Activated T-cell treated with anti-CD3 and anti-CD28 coated beads, Interleukin-2, amount 50 U/mL, for 24 hours (primary cell): Measurements from ENCODE around the gene MAPKAPK3.

Experiments
- DNase-seq: peaks from one replicate; pipeline ENCODE4 v3.0.0-alpha.2; 2020
- H3K27ac Mint-ChIP-seq: 2 replicates; pipeline ENCODE4 v1.8.0; 2020; ENCODE audit warnings: mild to moderate bottlenecking, mixed read lengths
- H3K27me3 Mint-ChIP-seq: 2 replicates; pipeline ENCODE4 v1.8.0; 2020; ENCODE audit warnings: mixed read lengths
- H3K36me3 Mint-ChIP-seq: 2 replicates; pipeline ENCODE4 v1.8.0; 2020; ENCODE audit warnings: low read depth, mixed read lengths
- H3K4me1 Mint-ChIP-seq: 2 replicates; pipeline ENCODE4 v1.8.0; 2020; ENCODE audit warnings: low read depth, mixed read lengths
- H3K4me3 Mint-ChIP-seq: 2 replicates; pipeline ENCODE4 v1.8.0; 2020; ENCODE audit warnings: mild to moderate bottlenecking, moderate library complexity, mixed read lengths
- H3K9me3 Mint-ChIP-seq: 2 replicates; pipeline ENCODE4 v1.8.0; 2020; ENCODE audit warnings: mixed read lengths

MAPKAPK3 gene

DNA sequence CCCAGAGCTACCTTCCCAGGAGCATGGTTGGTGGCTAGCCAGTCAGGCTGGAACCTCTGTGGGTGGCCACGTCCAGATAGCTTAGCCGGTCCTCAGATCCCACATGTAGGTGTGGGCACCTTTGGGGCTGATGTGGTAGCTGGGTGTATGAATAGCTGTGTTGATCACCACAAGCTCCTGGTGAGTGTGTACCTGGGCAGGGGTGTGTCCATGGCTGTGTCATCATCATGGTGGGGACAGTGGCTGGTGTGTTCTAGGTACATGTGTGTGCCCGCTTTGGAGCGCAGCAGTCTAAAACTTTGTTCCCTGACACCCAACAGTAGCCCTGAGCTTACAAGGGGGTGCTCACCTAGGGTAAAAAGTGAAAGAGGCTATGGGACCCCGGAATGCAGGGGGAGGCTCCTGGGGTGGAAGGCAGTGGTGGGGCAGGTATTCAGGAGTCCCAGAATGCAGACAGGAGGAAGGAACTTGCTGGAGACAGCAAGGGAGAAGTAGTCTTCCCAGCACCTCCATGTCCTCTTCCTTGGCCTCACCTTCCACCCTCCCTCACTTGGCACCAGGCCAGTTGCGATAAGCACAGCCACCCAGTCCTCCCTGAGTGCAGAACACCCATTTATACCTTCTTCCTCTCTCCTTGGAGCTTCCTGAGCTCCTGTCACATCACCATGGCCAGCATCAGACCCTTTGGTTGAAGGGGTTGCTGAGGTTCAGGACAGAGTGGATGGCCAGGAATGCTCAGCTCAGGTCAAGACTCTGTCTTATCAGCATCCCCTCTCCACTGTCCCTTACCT lies 6.6 kb upstream of the MAPKAPK3 start:
- Mint-ChIP-seq H3K27me3 (no peaks in the 10 kb centered on the region), H3K27ac (peak overlapping the region; percentile 100), H3K36me3 (peaks cover 93% of the 10 kb centered on the region), H3K4me3 (peak overlapping the region; percentile 99), H3K9me3 (no peaks in the 10 kb centered on the region), H3K4me1 (peaks cover 37% of the 10 kb centered on the region)
- DNase-seq = peak; percentile 77

DNA sequence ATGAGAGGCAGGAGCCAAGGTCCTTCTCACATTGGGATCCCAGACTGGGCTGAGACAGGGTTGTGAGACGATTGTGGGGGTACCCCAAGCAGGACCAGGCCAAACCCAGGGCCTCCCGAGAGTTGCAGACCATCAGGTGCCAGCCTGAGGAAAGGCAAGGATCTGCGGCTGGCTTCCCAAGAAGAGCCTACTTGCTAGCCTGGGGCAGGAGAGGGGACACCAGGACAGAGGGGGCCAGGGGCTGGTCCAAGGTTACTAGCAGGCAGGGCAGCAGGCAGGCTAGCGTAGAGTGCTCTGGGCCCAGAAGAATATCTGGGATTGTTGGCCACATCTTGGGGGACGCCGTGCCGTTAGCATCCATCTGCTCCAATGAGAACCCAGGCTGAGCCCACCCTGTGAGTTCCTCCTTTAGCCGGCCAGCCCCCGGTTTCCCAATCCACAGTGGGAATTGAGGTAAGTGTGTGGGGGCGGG lies 5.9 kb upstream of the MAPKAPK3 start:
- Mint-ChIP-seq H3K4me3 (peak overlapping the region; percentile 99), H3K4me1 (peaks cover 37% of the 10 kb centered on the region)

DNA sequence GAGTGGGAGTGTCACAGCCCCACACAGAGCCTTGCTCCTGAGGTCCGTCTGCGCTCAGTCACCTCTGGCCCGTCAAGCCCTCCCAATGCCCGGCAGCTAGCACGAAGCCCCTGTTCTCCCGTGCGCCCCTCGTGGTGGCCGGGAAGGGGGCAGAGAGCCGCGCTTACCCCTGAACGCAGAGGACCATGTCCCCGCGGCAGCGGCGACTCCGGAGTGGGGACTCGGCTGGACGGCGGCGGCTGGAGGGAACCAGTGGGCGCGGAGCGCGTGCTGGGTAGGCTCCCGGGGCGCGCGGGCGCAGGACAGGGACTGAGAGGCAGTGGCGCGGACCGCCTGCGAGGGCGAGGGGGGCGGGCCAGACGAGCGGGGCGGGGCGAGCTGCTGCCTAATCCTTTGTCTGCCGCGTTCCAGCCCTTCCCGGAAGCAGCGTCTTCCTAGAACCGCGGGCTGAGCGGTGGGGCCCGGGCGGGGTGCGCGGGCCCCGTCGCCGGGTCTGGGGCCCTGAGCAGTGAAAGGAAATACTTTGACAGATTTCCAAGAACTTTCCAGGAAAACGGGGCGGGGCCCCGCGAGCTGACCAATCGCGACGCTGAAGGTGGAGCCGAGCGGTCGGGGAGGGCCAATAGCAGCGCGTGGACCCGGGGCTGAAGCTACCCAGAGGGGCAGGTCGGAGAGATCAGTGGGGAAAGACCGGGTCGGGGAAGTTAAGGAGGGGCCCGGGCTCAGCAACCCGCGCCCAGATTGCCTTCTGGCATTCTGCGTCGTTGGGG lies 5.3 kb upstream of the MAPKAPK3 start, which contains the start of gene CISH:
CISH (minus strand) TSS at position 311 of the 770 bp plus-strand sequence; CDS start at position 187, 124 bp downstream.
- peaks cover 85% of the 10 kb centered on the region for H3K36me3 Mint-ChIP-seq
- H3K9me3 Mint-ChIP-seq = no peaks in the 10 kb centered on the region
- peak within 1 kb of the TSS; percentile 99 for H3K4me3 Mint-ChIP-seq
- DNase-seq = peak; percentile 99
- H3K27ac Mint-ChIP-seq = peak within 1 kb of the TSS; percentile 100
- peaks cover 40% of the 10 kb centered on the region for H3K4me1 Mint-ChIP-seq
- H3K27me3 Mint-ChIP-seq = no peaks in the 10 kb centered on the region

More for the DNA sequence above, 5.9 kb upstream of the MAPKAPK3 start:
- no peak for DNase-seq
- H3K36me3 Mint-ChIP-seq = peaks cover 91% of the 10 kb centered on the region
- H3K27me3 Mint-ChIP-seq = no peaks in the 10 kb centered on the region
- peak overlapping the region; percentile 100 for H3K27ac Mint-ChIP-seq
- no peaks in the 10 kb centered on the region for H3K9me3 Mint-ChIP-seq

DNA sequence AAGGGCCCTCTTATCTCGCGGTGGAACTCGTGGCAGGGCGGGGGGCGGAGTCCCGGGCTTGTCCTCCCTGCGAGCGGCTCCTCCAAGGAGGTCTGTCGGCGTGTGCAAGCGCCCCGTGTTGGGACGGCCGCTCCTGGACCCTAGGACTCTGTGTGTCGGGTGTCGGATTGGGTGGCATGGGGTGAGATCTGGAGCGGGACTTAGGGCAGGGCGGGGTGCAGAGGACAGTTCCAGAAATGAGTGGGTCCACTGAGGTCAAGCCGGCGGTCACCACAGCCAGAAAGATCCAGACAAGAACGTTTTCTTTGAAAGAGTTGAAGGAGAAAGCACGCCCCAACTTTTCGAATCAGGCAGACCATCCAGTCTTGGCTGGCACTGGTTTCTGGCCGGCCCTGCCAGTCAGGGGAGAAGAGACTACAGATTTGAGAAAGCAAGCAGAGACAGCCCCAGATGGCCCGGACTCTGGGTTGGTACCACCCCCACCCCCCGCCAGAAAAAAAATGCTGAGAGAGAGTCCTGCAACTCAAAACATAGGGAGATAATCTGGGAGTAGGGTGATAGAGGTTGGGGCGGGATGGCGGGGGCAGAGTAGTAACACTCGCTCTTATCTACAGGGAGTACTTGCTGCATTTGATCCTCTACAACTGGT lies 4.6 kb upstream of the MAPKAPK3 start:
- H3K36me3 Mint-ChIP-seq = peaks cover 81% of the 10 kb centered on the region
- H3K4me3 Mint-ChIP-seq = peak overlapping the region; percentile 99
- H3K4me1 Mint-ChIP-seq = peaks cover 38% of the 10 kb centered on the region
- no peaks in the 10 kb centered on the region for H3K27me3 Mint-ChIP-seq
- DNase-seq = no peak
- peak overlapping the region; percentile 100 for H3K27ac Mint-ChIP-seq
- H3K9me3 Mint-ChIP-seq = no peaks in the 10 kb centered on the region

DNA sequence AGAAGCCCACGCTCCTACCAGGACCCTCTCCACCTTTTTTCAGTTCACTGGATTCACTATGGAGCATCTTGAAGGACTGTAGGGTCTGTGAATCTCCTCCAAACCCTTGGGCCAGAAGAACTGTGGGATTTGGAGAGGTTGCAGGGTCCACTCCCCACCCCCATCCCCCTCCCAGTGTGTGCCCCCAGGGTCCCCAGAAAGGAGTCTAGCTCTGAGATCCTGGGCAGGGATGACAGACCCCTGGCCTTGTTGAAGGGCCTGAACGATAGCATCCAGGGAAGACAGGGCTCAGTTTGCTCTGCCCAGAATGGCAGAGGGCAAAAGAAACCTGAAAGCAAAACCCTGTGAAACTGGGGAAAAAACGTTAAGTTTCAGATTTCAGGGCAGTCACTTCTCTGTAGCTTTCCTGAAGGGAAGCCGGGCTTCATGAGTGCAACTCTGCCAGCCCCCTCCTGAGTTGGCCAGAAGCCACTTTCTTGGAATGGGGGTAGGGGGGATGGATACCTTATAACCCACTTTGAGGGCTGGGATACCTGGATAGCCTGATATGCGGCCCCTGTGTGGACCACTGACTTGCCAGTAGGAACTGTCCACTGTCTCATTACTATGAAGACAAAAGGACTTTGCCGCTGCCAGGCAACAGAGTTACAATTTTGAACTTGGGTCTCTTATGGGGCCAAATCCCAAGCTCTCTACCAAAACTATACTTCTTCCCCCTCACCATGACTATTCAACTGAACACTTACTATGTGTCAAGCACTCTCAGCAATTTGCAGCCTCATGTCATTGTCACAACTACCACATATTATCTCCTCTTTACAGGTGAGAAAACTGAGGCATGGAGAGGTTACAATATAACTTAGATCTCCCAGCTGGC lies 3.7 kb upstream of the MAPKAPK3 start:
- Mint-ChIP-seq H3K27me3 (no peaks in the 10 kb centered on the region), H3K9me3 (no peaks in the 10 kb centered on the region), H3K27ac (peak overlapping the region; percentile 100), H3K4me3 (peak overlapping the region; percentile 99), H3K4me1 (peaks cover 35% of the 10 kb centered on the region), H3K36me3 (peaks cover 80% of the 10 kb centered on the region)
- DNase-seq = peak; percentile 59

DNA sequence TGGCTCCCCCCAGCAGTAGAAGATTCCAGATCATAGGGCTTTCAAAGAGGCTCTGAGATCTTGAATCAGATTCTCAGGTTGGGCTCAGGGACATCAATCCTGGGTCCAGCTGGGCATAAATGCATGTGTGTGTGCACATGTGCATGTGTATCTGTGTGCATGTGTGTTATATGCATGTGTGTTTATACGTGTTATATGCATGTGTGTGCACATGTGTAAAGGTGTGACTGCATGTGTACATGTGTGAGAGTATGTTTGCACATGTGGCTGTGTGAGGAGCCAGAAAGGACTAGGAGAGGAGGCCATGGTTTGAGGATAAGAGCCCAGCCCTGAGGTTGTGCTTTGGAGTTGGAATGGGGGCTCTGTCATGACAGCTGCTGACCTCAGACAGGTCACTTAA lies 1.8 kb upstream of the MAPKAPK3 start:
- H3K9me3 Mint-ChIP-seq = no peaks in the 10 kb centered on the region
- peak overlapping the region; percentile 93 for H3K27ac Mint-ChIP-seq
- H3K4me3 Mint-ChIP-seq = peak overlapping the region; percentile 92
- H3K36me3 Mint-ChIP-seq = peaks cover 80% of the 10 kb centered on the region
- DNase-seq = no peak
- no peaks in the 10 kb centered on the region for H3K27me3 Mint-ChIP-seq
- peaks cover 53% of the 10 kb centered on the region for H3K4me1 Mint-ChIP-seq

DNA sequence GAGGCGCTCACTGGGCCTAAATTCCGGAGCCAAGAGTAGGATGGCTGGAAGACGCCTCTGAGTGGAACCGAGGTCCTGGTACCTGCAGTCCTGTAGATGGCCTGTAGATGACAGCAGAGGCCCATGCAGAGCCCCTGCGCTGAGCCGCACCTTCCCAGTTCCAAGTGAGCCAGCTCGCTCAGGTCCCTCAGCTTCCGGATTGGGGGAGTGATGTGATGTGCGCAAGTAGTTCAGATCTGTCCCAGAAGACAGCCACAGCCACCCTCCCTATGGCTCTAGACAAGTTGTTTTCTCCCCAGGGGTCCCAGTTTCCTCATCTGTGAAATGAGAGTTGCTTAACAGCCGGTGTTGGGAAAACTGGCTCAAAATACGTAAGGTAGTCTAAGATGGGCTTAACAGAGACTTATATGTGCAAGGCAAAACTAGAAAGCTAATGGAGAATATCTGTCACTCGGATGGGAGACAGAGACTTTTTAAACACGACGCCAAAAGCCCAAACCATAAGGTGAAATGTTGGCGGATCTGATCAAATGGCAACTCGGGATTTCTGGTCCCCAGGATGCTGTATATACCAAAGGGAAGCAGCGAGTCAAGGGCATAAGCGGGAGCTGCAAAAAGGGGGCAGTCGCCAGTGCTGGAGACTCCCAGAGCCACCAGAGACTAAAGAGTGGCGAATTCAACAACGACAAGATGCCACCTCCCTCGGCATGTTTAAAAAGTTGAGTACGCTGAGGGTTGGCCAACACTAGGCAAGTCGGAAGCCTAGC lies 765 bp upstream of the MAPKAPK3 start:
- peaks cover 80% of the 10 kb centered on the region for H3K36me3 Mint-ChIP-seq
- peak overlapping the region; percentile 92 for H3K4me3 Mint-ChIP-seq
- no peaks in the 10 kb centered on the region for H3K27me3 Mint-ChIP-seq
- H3K27ac Mint-ChIP-seq = peak overlapping the region; percentile 93
- peaks cover 63% of the 10 kb centered on the region for H3K4me1 Mint-ChIP-seq
- peak; percentile 88 for DNase-seq
- no peaks in the 10 kb centered on the region for H3K9me3 Mint-ChIP-seq

DNA sequence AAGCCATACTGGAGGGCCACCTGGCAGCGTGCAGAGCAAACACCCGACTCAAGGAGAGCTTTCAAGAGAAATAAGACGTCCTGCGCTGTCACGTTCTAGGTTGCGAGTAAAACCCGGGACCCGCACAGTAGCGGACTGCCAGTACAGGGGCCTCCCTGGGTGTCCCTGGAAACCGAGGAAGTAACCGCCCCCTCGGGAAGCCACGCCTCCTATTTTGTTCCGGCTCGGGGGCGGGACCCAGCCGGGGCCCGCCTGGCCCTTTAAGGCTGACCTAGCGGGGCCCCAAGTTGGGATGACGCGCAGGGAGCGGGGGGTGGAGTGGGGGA lies 218 bp upstream of the MAPKAPK3 start:
- H3K27me3 Mint-ChIP-seq = no peaks in the 10 kb centered on the region
- DNase-seq = peak; percentile 98

DNA sequence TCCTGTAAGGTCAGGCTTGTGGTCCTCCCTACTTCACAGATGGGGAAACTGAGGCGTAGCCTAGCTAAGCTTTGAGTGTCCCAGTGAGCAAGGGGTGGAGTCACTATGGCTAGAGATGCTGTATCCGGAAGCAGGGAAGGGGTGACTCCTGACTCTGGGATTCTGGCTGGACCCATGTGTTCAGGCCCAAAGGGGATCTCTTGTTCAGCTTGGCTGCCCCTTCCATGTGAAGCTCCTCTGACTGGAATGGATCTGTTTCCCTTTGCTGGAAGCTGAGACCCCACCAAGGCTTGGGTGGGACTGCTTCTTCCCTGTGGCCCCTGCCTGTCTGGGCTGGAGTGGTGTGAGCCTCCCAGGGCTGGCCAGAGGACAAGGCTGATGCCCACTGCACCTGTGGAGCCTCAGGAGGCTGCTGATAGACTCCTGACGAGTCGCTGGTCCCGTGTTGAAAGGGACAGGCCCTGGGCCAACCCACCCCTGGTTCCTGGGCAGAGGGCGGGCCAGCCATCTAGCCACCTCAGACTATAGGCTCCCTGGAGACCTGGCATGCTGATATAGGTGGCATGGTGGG lies 1.0 kb downstream of the MAPKAPK3 start:
- Mint-ChIP-seq H3K36me3 (peaks cover 80% of the 10 kb centered on the region), H3K27me3 (no peaks in the 10 kb centered on the region), H3K4me3 (peak overlapping the region; percentile 92), H3K4me1 (peaks cover 72% of the 10 kb centered on the region), H3K9me3 (no peaks in the 10 kb centered on the region), H3K27ac (peak overlapping the region; percentile 92)
- DNase-seq = peak; percentile 56

More for the DNA sequence above, 218 bp upstream of the MAPKAPK3 start:
- Mint-ChIP-seq H3K9me3 (no peaks in the 10 kb centered on the region), H3K4me3 (peak overlapping the region; percentile 92), H3K4me1 (peaks cover 64% of the 10 kb centered on the region), H3K27ac (peak overlapping the region; percentile 93), H3K36me3 (peaks cover 79% of the 10 kb centered on the region)

DNA sequence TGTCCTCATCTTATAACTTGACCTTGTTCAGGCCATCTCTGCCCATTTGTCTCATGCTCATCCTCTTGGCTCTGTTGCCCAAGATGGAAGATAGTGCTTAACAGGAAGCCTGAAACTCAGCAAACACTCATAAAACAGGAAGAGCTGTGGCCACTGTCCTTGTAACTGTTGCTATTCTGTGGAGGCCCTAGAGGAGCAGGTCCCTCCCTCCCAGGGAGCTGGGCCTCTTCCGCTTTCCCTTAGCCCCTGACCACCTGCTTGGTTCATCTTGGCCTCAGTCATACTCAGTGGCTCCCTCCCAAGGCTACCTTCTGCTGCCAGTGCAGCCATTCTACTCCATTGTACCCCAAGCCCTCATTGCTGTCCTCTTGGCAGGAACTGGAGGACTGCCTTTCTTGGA lies 3.5 kb downstream of the MAPKAPK3 start:
- Mint-ChIP-seq H3K36me3 (peaks cover 85% of the 10 kb centered on the region), H3K9me3 (no peaks in the 10 kb centered on the region), H3K4me1 (peaks cover 78% of the 10 kb centered on the region), H3K27me3 (no peaks in the 10 kb centered on the region), H3K27ac (peak overlapping the region; percentile 92), H3K4me3 (peak overlapping the region; percentile 92)
- DNase-seq = no peak

DNA sequence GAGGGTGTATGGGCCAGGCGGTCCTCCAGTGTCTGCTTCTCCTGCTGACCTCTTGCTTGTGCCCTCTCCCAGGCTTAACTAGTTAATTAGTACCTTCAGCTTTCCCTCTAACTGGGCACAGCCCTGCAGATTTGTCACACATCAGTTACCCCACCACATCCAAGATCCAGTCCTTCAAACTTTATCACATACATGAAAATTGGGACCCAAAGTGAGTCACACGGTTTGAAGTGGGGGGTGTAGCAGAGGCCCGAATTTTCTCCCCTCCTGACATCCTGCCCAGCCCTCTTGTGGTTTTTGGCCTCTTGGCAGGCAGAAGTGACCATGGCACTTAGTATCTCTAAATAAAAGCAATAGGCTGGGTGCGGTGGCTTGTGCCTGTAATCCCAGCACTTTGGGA lies 3.9 kb downstream of the MAPKAPK3 start:
- Mint-ChIP-seq H3K36me3 (peaks cover 85% of the 10 kb centered on the region), H3K4me3 (peak overlapping the region; percentile 92), H3K27me3 (no peaks in the 10 kb centered on the region), H3K4me1 (peaks cover 78% of the 10 kb centered on the region), H3K27ac (peak overlapping the region; percentile 92), H3K9me3 (no peaks in the 10 kb centered on the region)
- DNase-seq = no peak

DNA sequence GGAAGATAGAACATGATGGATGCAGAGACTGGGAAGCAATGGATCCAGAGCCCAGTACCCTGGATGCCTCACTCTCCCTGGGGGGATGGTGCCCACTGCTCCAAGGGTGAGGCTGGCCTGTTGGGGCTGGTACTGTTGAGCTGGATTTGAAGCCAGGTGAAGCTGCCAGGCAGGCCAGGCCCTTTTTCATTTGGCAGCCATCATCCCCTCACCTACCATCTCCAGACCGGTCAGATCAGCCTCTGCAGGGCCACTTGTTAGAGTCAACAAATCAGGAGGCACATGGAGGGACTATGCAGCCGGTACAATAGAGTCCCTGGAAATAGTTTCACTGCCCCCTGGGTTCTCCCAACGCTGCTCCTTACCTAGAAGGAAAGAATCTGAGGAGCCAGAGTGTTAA lies 5.9 kb downstream of the MAPKAPK3 start:
- Mint-ChIP-seq H3K4me1 (peaks cover 91% of the 10 kb centered on the region), H3K27me3 (no peaks in the 10 kb centered on the region), H3K4me3 (peak overlapping the region; percentile 74), H3K27ac (peak overlapping the region; percentile 96), H3K36me3 (peaks cover 97% of the 10 kb centered on the region), H3K9me3 (no peaks in the 10 kb centered on the region)
- DNase-seq = no peak
